Peyer's patch (tissue), 4 donors: ENCODE data around the gene MED17. TPM values are rescaled to one million over a fixed set of nuclear protein-coding genes. Genes with fewer than 3 reads are reported as not detected.
A peak's percentile ranks its signal among the peaks of the same experiment; 100 is the strongest.
"Not testable (repeated sequence)": the region's sequence is repeated elsewhere in the genome, so short reads cannot be mapped to it uniquely, and the experiment has no call there.

Source experiments
- DNase-seq, 3 donors: peaks; one replicate each; pipeline ENCODE4 v3.0.0-alpha.2; 2017 to 2019
- H3K27ac ChIP-seq, 4 donors: fragments of 200-600 bp; sonication (generic); one replicate each; pipeline ENCODE4 v1.5.1; 2016 to 2019
- H3K27me3 ChIP-seq, 2 donors: fragments of 200-600 bp; sonication (generic); one replicate each; pipeline ENCODE4 v1.5.1; 2019
- H3K36me3 ChIP-seq, 3 donors: fragments of 200-600 bp; sonication (generic); one replicate each; pipeline ENCODE4 v1.5.1; 2016 to 2019
- H3K4me1 ChIP-seq, 4 donors: fragments of 200-600 bp; sonication (generic); one replicate each; pipeline ENCODE4 v1.5.1; 2016 to 2019
- H3K4me3 ChIP-seq, 4 donors: fragments of 200-600 bp; sonication (generic); 1 replicate in 3 of 4; 2 replicates in 1 of 4; pipeline ENCODE4 v1.5.1; 2016 to 2019; ENCODE audit warnings: mild to moderate bottlenecking in 1 of 4
- H3K9me3 ChIP-seq, 4 donors: fragments of 200-600 bp; sonication (generic); one replicate each; pipeline ENCODE4 v1.5.1; 2016 to 2019; ENCODE audit warnings: mild to moderate bottlenecking in 1 of 4
- CTCF ChIP-seq, 6 experiments: fragments of 450-650 bp in 4 of 6; fragments of 200-600 bp in 2 of 6; sonication (generic) in 1 of 6; IDR thresholded peaks; one replicate each; pipeline ENCODE4 v1.5.1; 2017 to 2019; ENCODE audit warnings: antibody characterized with exemption in 6 of 6, mild to moderate bottlenecking in 3 of 6, moderate library complexity in 1 of 6
- POLR2A ChIP-seq, 2 donors: fragments of 450-650 bp; IDR thresholded peaks; one replicate each; pipeline ENCODE4 v1.5.1; 2017; ENCODE audit warnings: antibody characterized with exemption in 2 of 2, mild to moderate bottlenecking in 2 of 2, moderate library complexity in 2 of 2
- total RNA-seq, 4 donors: library from RNA; depleted of rRNA; stranded (reverse); fragments of >200 nt; gene quantifications; one replicate each; pipeline ENCODE4 v1.1.0, GENCODE V29; 2016

Gene MED17
- total RNA-seq, 4 donors from 2014 or later = 22.3 to 33.8 (median 27.3) TPM

DNA sequence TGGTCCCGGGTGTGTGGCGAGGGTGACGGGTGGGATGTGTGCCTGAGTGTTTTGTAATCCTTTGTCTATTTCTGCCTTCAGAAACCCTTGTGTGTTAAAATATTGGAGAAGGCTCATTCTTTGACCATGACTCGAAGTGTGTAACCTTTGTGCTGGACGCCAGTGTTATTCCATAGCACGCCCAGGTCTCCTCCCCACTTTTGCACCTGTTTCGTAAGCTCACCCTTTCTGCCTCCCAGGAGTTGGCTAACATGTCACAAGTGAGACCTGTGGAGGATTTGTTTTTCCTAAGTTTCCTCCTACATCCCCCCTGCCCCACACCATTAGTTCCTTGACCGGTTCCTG, 42.2 kb upstream of the MED17 start:
- Histone ChIP-seq H3K27ac (peak overlapping the region; percentile 91 to 98 (median 92)), H3K27me3 (no peaks in the 10 kb centered on the region), H3K9me3 (no peaks in the 10 kb centered on the region), H3K36me3 (peaks cover 0 to 33% (median 0%) of the 10 kb centered on the region in 3 donors), H3K4me1 (peaks cover 0 to 61% (median 10%) of the 10 kb centered on the region in 4 donors), H3K4me3 (peak overlapping the region; percentile 66 to 94 (median 79))
- peak in 1 of 3 donors; percentile 80 for DNase-seq
- TF ChIP-seq CTCF (IDR thresholded peaks at IDR 0.05) (no peak), POLR2A (IDR thresholded peaks at IDR 0.05) (peak; percentile 5 to 21)

GRCh38 chr11:93743291-93743690, 40.8 kb upstream of the MED17 start:
- peaks cover 0 to 19% (median 0%) of the 10 kb centered on the region in 3 donors for H3K36me3 ChIP-seq
- no peak for TF ChIP-seq POLR2A (IDR thresholded peaks at IDR 0.05)
- TF ChIP-seq CTCF (IDR thresholded peaks at IDR 0.05) = no peak
- H3K27ac ChIP-seq = peak overlapping the region in 1 of 4 donors; percentile 26
- H3K4me1 ChIP-seq = peaks cover 0 to 49% (median 7%) of the 10 kb centered on the region in 4 donors
- H3K27me3 ChIP-seq = no peaks in the 10 kb centered on the region
- DNase-seq = no peak
- no peak overlapping the region for H3K4me3 ChIP-seq
- no peaks in the 10 kb centered on the region for H3K9me3 ChIP-seq

DNA sequence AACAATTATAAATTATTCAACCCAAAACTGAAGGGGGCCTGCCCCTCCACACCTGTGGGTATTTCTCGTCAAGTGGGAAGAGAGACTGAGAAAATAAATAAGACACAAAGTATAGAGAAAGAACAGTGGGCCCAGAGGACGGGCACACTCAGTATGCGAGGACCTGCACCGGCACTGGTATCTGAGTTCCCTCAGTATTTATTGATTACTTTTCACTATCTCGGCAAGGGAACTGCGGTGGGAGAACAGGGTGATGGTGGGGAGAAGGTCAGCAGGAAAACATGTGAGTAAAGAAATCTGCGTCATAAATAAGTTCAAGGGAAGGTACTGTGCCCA, 39.4 kb upstream of the MED17 start:
- TF ChIP-seq CTCF (IDR thresholded peaks at IDR 0.05) = no peak
- no peak for TF ChIP-seq POLR2A (IDR thresholded peaks at IDR 0.05)
- peak overlapping the region in 2 of 4 donors; percentile 17 to 47 for H3K27ac ChIP-seq
- H3K4me3 ChIP-seq = peak overlapping the region in 1 of 4 donors; percentile 8
- no peaks in the 10 kb centered on the region for H3K27me3 ChIP-seq
- no peak for DNase-seq
- peaks cover 0 to 36% (median 0%) of the 10 kb centered on the region in 4 donors for H3K4me1 ChIP-seq
- H3K9me3 ChIP-seq = no peaks in the 10 kb centered on the region
- H3K36me3 ChIP-seq = peaks cover 0 to 10% (median 0%) of the 10 kb centered on the region in 3 donors

GRCh38 chr11:93745005-93745755, 38.9 kb upstream of the MED17 start:
- peaks cover 0 to 30% (median 0%) of the 10 kb centered on the region in 4 donors for H3K4me1 ChIP-seq
- H3K4me3 ChIP-seq = peak overlapping the region in 2 of 4 donors; percentile 3 to 18
- peak overlapping the region in 2 of 4 donors; percentile 17 to 47 for H3K27ac ChIP-seq

DNA sequence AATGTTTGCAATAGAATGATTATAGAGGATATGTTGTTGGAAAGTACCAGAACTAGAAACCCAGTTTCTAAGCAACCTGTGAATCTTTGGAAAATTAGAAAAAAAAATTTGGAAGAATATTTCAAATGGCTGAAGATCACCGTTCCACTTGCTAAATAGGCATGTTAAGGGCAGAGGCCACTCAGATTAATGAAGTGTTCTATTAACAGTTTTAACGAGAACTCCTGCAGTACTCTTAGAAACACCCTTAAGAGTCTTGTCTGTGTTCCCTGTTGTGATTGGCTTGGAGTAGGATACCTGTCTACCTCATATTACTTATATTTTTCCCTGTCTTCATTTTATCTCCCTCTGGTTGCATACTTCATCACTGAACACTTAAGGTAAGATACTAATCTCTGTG, 38.0 kb upstream of the MED17 start:
- no peak for TF ChIP-seq CTCF (IDR thresholded peaks at IDR 0.05)
- no peak for TF ChIP-seq POLR2A (IDR thresholded peaks at IDR 0.05)
- Histone ChIP-seq H3K36me3 (peaks cover 0 to 14% (median 0%) of the 10 kb centered on the region in 3 donors), H3K27ac (no peak overlapping the region), H3K4me3 (no peak overlapping the region), H3K9me3 (no peaks in the 10 kb centered on the region), H3K27me3 (no peaks in the 10 kb centered on the region), H3K4me1 (peaks cover 0 to 30% (median 0%) of the 10 kb centered on the region in 4 donors)
- no peak for DNase-seq

More at GRCh38 chr11:93745005-93745755, 38.9 kb upstream of the MED17 start:
- peaks cover 0 to 10% (median 0%) of the 10 kb centered on the region in 3 donors for H3K36me3 ChIP-seq
- not testable (repeated sequence) for H3K9me3 ChIP-seq, DNase-seq, H3K27me3 ChIP-seq

DNA sequence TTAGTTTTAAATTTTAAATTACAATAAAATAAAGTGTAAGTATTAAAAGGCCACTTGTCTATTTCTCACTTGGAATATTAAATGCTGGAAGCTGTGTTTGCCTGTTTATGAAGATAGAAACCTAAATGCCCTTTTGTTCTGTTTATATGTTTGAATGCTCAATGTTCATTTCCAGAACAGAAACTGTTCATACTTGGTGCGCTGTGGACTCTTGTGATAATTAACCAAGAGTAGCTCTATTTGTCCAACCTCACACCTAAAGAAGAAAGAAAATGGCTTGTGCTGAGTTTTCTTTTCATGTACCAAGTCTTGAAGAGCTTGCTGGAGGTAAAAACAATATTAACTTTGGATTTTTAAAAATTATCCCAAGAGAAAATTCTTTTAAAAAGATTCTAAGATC, 37.0 kb upstream of the MED17 start:
- no peak overlapping the region for H3K27ac ChIP-seq
- H3K27me3 ChIP-seq = no peaks in the 10 kb centered on the region
- no peak for DNase-seq
- peaks cover 0 to 14% (median 0%) of the 10 kb centered on the region in 3 donors for H3K36me3 ChIP-seq
- H3K9me3 ChIP-seq = no peaks in the 10 kb centered on the region
- peaks cover 0 to 30% (median 0%) of the 10 kb centered on the region in 4 donors for H3K4me1 ChIP-seq
- TF ChIP-seq POLR2A (IDR thresholded peaks at IDR 0.05) (no peak), CTCF (IDR thresholded peaks at IDR 0.05) (no peak)
- no peak overlapping the region for H3K4me3 ChIP-seq
